H1 (cell line): ENCODE results near the gene UBR3. TPM values are rescaled to one million over a fixed set of nuclear protein-coding genes. Genes with fewer than 3 reads are reported as not detected.

Experiments used
- ATF2 ChIP-seq: IDR thresholded peaks from 2 replicates; pipeline ENCODE4 v1.6.1; 2012; ENCODE audit warnings: low read length, inconsistent platforms
- BRCA1 ChIP-seq: IDR thresholded peaks from 2 replicates; pipeline ENCODE4 v1.6.1; 2012; ENCODE audit warnings: low read depth, low read length, improper control_type of control experiment
- CBX8 ChIP-seq: fragments of 300-800, 300-1000 bp; sonication (generic); IDR thresholded peaks from 2 replicates; pipeline ENCODE4 v1.7.1; 2016; ENCODE audit warnings: low read depth, low read length, borderline replicate concordance
- CHD2 ChIP-seq: IDR thresholded peaks from 2 replicates; pipeline ENCODE4 v1.6.1; 2012; ENCODE audit warnings: low read length, improper control_type of control experiment
- CHD7 ChIP-seq: fragments of 300-600 bp; sonication (generic); IDR thresholded peaks from 2 replicates; pipeline ENCODE4 v1.7.1; 2012; ENCODE audit warnings: low read length, moderate library complexity, mild to moderate bottlenecking, inconsistent platforms; ENCODE audit not compliant: insufficient replicate concordance
- NANOG ChIP-seq: IDR thresholded peaks from 2 replicates; pipeline ENCODE4 v1.6.1; 2011; ENCODE audit warnings: low read length, low read depth, mild to moderate bottlenecking, inconsistent platforms; ENCODE audit not compliant: insufficient read depth, poor library complexity, severe bottlenecking
- RFX5 ChIP-seq: IDR thresholded peaks from 2 replicates; pipeline ENCODE4 v1.6.1; 2011; ENCODE audit warnings: low read depth, low read length, improper control_type of control experiment, borderline replicate concordance
- SP1 ChIP-seq: IDR thresholded peaks from 2 replicates; pipeline ENCODE4 v1.6.1; 2011; ENCODE audit warnings: low read depth, low read length
- polyA plus RNA-seq, 7 experiments: library from polyadenylated mRNA; depleted of rRNA in 3 of 7; stranded (reverse) in 5 of 7; unstranded in 2 of 7; fragments of >200 nt in 5 of 7; fragments of 200-250 nt in 2 of 7; gene quantifications; 1 replicate in 5 of 7; 2 replicates in 1 of 7; 4 replicates in 1 of 7; pipeline versions ENCODE4 v1.2.1 to v1.2.3, GENCODE V29; 2011 to 2013; ENCODE audit warnings: missing spikeins in 2 of 7, mixed read lengths in 2 of 7
- total RNA-seq: library from RNA; stranded (reverse); fragmentation: NEBNext Ultra II Directional; extraction: Animal tissue kit (Norgen Biotek cat#: 25700); gene quantifications from 2 replicates; pipeline ENCODE4 v1.2.1, GENCODE V29; 2021

The UBR3 gene
- total and polyA plus RNA-seq, 2 of the 8 experiments (the other 6 are each of a cell fraction or from before 2014, with no cell fraction given) = 3.7 to 17.7 TPM

- no peak for TF ChIP-seq CHD7
- TF ChIP-seq BRCA1 = no peak
- TF ChIP-seq CHD2 = no peak
- no peak for TF ChIP-seq ATF2
- TF ChIP-seq CBX8 = no peak
- no peak for TF ChIP-seq RFX5
- TF ChIP-seq NANOG = no peak
- no peak; the same call in 1 of the 2 replicates for TF ChIP-seq SP1
Observed at GRCh38 chr2:169798718-169799592, 28.3 kb upstream of the UBR3 start, which contains the start of gene SSB (continued).
